ENCODE measurements around the gene PAQR4. TPM values are rescaled to one million over a fixed set of nuclear protein-coding genes. Genes with fewer than 3 reads are reported as not detected.
"Not testable (repeated sequence)": the region's sequence is repeated elsewhere in the genome, so short reads cannot be mapped to it uniquely, and the experiment has no call there.

Gene PAQR4
- polyA plus RNA-seq, result 1 to 10 TPM; 2.9 to 7.7 (median 4.7) TPM

GRCh38 chr16:2968738-2969544 lies at the start of gene PAQR4:
TSS of gene PAQR4 (plus strand) at chr16:2969348. CDS start at chr16:2969675, 327 bp downstream.
- no peak within 1 kb of the TSS for H3K27ac ChIP-seq (ENCODE audit: low read depth, low read length)
- 1% methylated on average over 71 to 98 of the region's 98 CpGs for WGBS, 3 donors

GRCh38 chr16:2919511-2920255 lies 49.5 kb upstream of the PAQR4 start:
- no peak overlapping the region for H3K27ac ChIP-seq (ENCODE audit: low read depth, low read length)
- WGBS, 3 donors, result 10 to 12% (median 11%) methylated on average over 13 of the region's 13 CpGs

- 94 to 96% (median 95%) methylated on average over 14 of the region's 14 CpGs for WGBS, 3 donors
- no peak overlapping the region for H3K27ac ChIP-seq (ENCODE audit: low read depth, low read length)
Observed at GRCh38 chr16:2923481-2923880, 45.7 kb upstream of the PAQR4 start.

GRCh38 chr16:2924901-2925755 lies 44.0 kb upstream of the PAQR4 start:
- WGBS, 3 donors, result 76 to 80% (median 76%) methylated on average over 41 to 42 of the region's 42 CpGs

GRCh38 chr16:2925951-2926649 lies 43.0 kb upstream of the PAQR4 start:
- H3K27ac ChIP-seq (ENCODE audit: low read depth, low read length), result no peak overlapping the region
- WGBS, 3 donors, result 65 to 78% (median 76%) methylated on average over 9 of the region's 9 CpGs

More at GRCh38 chr16:2924901-2925755, 44.0 kb upstream of the PAQR4 start:
- no peak overlapping the region for H3K27ac ChIP-seq (ENCODE audit: low read depth, low read length)

- WGBS, 3 donors, result 67 to 76% (median 73%) methylated on average over 5 of the region's 5 CpGs
- H3K27ac ChIP-seq (ENCODE audit: low read depth, low read length), result no peak overlapping the region
Observed at GRCh38 chr16:2926650-2926999, 42.5 kb upstream of the PAQR4 start.

- 6 to 8% (median 7%) methylated on average over 19 of the region's 19 CpGs for WGBS, 3 donors
- no peak overlapping the region for H3K27ac ChIP-seq (ENCODE audit: low read depth, low read length)
Observed at GRCh38 chr16:2927010-2927646, 42.0 kb upstream of the PAQR4 start.

GRCh38 chr16:2928151-2928550 lies 41.0 kb upstream of the PAQR4 start:
- 71 to 91% (median 90%) methylated on average over 4 of the region's 4 CpGs for WGBS, 3 donors
- not testable (repeated sequence) for H3K27ac ChIP-seq (ENCODE audit: low read depth, low read length)

GRCh38 chr16:2928796-2929195 lies 40.4 kb upstream of the PAQR4 start:
- 83 to 89% (median 85%) methylated on average over 11 of the region's 11 CpGs for WGBS, 3 donors
- H3K27ac ChIP-seq (ENCODE audit: low read depth, low read length), result no peak overlapping the region

GRCh38 chr16:2929693-2930092 lies 39.5 kb upstream of the PAQR4 start:
- H3K27ac ChIP-seq (ENCODE audit: low read depth, low read length), result no peak overlapping the region
- 89 to 90% (median 90%) methylated on average over 14 of the region's 14 CpGs for WGBS, 3 donors

- no peak overlapping the region for H3K27ac ChIP-seq (ENCODE audit: low read depth, low read length)
- WGBS, 3 donors, result 93 to 97% (median 93%) methylated on average over 15 of the region's 15 CpGs
Observed at GRCh38 chr16:2930236-2930635, 38.9 kb upstream of the PAQR4 start.

GRCh38 chr16:2931231-2931914 lies 37.8 kb upstream of the PAQR4 start:
- not testable (repeated sequence) for H3K27ac ChIP-seq (ENCODE audit: low read depth, low read length)
- WGBS, 3 donors, result 91 to 95% (median 92%) methylated on average over 13 of the region's 13 CpGs

GRCh38 chr16:2933136-2933535 lies 36.0 kb upstream of the PAQR4 start:
- H3K27ac ChIP-seq (ENCODE audit: low read depth, low read length), result no peak overlapping the region
- WGBS, 3 donors, result 92 to 93% (median 92%) methylated on average over 30 of the region's 30 CpGs

- WGBS, 3 donors, result 90 to 93% (median 90%) methylated on average over 17 to 22 of the region's 22 CpGs
- H3K27ac ChIP-seq (ENCODE audit: low read depth, low read length), result no peak overlapping the region
Observed at GRCh38 chr16:2933701-2934100, 35.4 kb upstream of the PAQR4 start.

- WGBS, 3 donors, result 85 to 91% (median 87%) methylated on average over 15 of the region's 15 CpGs
- no peak overlapping the region for H3K27ac ChIP-seq (ENCODE audit: low read depth, low read length)
Observed at GRCh38 chr16:2934450-2934849, 34.7 kb upstream of the PAQR4 start.

- no peak overlapping the region for H3K27ac ChIP-seq (ENCODE audit: low read depth, low read length)
- 90 to 97% (median 94%) methylated on average over 20 to 22 of the region's 22 CpGs for WGBS, 3 donors
Observed at GRCh38 chr16:2936436-2937011, 32.6 kb upstream of the PAQR4 start.

- 83 to 98% (median 85%) methylated on average over 18 to 24 of the region's 24 CpGs for WGBS, 3 donors
- H3K27ac ChIP-seq (ENCODE audit: low read depth, low read length), result no peak overlapping the region
Observed at GRCh38 chr16:2937170-2937569, 32.0 kb upstream of the PAQR4 start.

All from adipose tissue (tissue), 3 donors.